T-cell (primary cell): ENCODE data around the gene NPSR1. TPM values are rescaled to one million over a fixed set of nuclear protein-coding genes. Genes with fewer than 3 reads are reported as not detected.
"Not testable (repeated sequence)": the region's sequence is repeated elsewhere in the genome, so short reads cannot be mapped to it uniquely, and the experiment has no call there.

Experiments
- ATAC-seq, 4 experiments: fragments of 200-7000 bp in 3 of 4; fragments of 150-1000 bp in 1 of 4; cut with Tn5 transposase; replicated peaks in 1 of 4; 1 replicate in 3 of 4; 2 replicates in 1 of 4; pipeline ENCODE4 v1.10.0; 2021; ENCODE audit warnings: moderate library complexity in 3 of 4, mild to moderate bottlenecking in 2 of 4, moderate number of reproducible peaks in 1 of 4
- CTCF ChIA-PET, 2 donors: fragments of 300-600 bp; sonication (Branson Sonifier 250); formaldehyde crosslinking; loops; one replicate each; lab custom pipeline; 2022; ENCODE audit warnings: antibody characterized with exemption in 2 of 2; lab: Charles Lee
- POLR2A ChIA-PET, 2 donors: fragments of 300-600 bp; sonication (Branson Sonifier 250); formaldehyde crosslinking; loops; one replicate each; lab custom pipeline; 2022; ENCODE audit warnings: antibody characterized with exemption in 2 of 2; lab: Charles Lee
- DNase-seq, 35 experiments: peaks; one replicate each; pipeline versions ENCODE4 v3.0.0 to v3.0.0-alpha.2; 2013 to 2023
- H3K27ac ChIP-seq: one replicate; pipeline ENCODE4 v1.5.1; 2013; ENCODE audit warnings: low read length
- H3K27me3 ChIP-seq, 2 experiments: replicated peaks in 1 of 2; 1 replicate in 1 of 2; 2 replicates in 1 of 2; pipeline versions ENCODE4 v1.6.1 to v1.7.0; 2013; ENCODE audit warnings: low read length in 1 of 2, mixed read lengths in 1 of 2; ENCODE audit not compliant: control insufficient read depth in 2 of 2, insufficient read depth in 2 of 2; ENCODE audit errors: extremely low read depth in 1 of 2
- H3K36me3 ChIP-seq, 2 donors: 1 replicate in 1 of 2; 2 replicates in 1 of 2; pipeline versions ENCODE4 v1.6.1 to v1.7.0; 2013; ENCODE audit warnings: low read length in 1 of 2; ENCODE audit not compliant: control insufficient read depth in 2 of 2, insufficient read depth in 1 of 2; ENCODE audit errors: extremely low read depth in 1 of 2
- H3K4me1 ChIP-seq, 2 experiments: 1 replicate in 1 of 2; 2 replicates in 1 of 2; pipeline versions ENCODE4 v1.6.1 to v1.7.0; 2013; ENCODE audit warnings: low read length in 2 of 2, mixed read lengths in 1 of 2; ENCODE audit not compliant: insufficient read depth in 2 of 2, control insufficient read depth in 1 of 2; ENCODE audit errors: extremely low read depth in 1 of 2
- H3K4me3 ChIP-seq, 2 donors: 1 replicate in 1 of 2; 2 replicates in 1 of 2; pipeline versions ENCODE4 v1.5.1 to v1.7.0; 2013; ENCODE audit warnings: mild to moderate bottlenecking in 2 of 2, low read length in 1 of 2, moderate library complexity in 1 of 2; ENCODE audit not compliant: control insufficient read depth in 1 of 2; ENCODE audit errors: extremely low read depth in 1 of 2
- H3K9me3 ChIP-seq: 2 replicates; pipeline ENCODE4 v1.7.0; 2013
- H3K27ac Mint-ChIP-seq, 2 donors: one replicate each; pipeline ENCODE4 v1.8.0; 2020 to 2021; ENCODE audit warnings: mild to moderate bottlenecking in 2 of 2, mixed read lengths in 2 of 2
- H3K27me3 Mint-ChIP-seq, 2 donors: one replicate each; pipeline ENCODE4 v1.8.0; 2021 to 2022; ENCODE audit warnings: mixed read lengths in 2 of 2
- H3K36me3 Mint-ChIP-seq: one replicate; pipeline ENCODE4 v1.8.0; 2021; ENCODE audit warnings: mixed read lengths
- H3K4me1 Mint-ChIP-seq, 3 donors: one replicate each; pipeline ENCODE4 v1.8.0; 2020 to 2022; ENCODE audit warnings: mixed read lengths in 3 of 3, mild to moderate bottlenecking in 1 of 3
- H3K4me3 Mint-ChIP-seq, 3 donors: one replicate each; pipeline ENCODE4 v1.8.0; 2020 to 2022; ENCODE audit warnings: mild to moderate bottlenecking in 3 of 3, mixed read lengths in 3 of 3, moderate library complexity in 3 of 3
- H3K9me3 Mint-ChIP-seq, 3 donors: one replicate each; pipeline ENCODE4 v1.8.0; 2020 to 2022; ENCODE audit warnings: mixed read lengths in 3 of 3
- WGBS: methylation state at CpG from one replicate; pipeline ENCODE4 v1.1.5; 2013; ENCODE audit warnings: missing lambda C conversion rate; ENCODE audit not compliant: insufficient coverage; 5-methylcytosine and 5-hydroxymethylcytosine counted together
- total RNA-seq, 35 experiments: library from RNA in 6 of 35; stranded (reverse) in 6 of 35; fragments of 120-200 nt in 1 of 35; gene quantifications; one replicate each; pipeline versions ENCODE4 v1.2.1 to v1.2.4 and lab custom pipeline; 2013 to 2026

The NPSR1 gene
- not detected for total RNA-seq
- total RNA-seq (2013), result not detected
- total RNA-seq (lab: John Stamatoyannopoulos, UW), result 0 reads per million in 29 experiments

GRCh38 chr7:34657632-34658268 is at the start of gene NPSR1:
Gene NPSR1, plus strand, starts transcription at chr7:34658218. Its CDS starts 195 bp downstream, at chr7:34658413.
- H3K4me1 Mint-ChIP-seq, result no peaks in the 10 kb centered on the region
- ChIA-PET CTCF (no interaction called here), POLR2A (no interaction called here)
- Histone ChIP-seq H3K36me3 (no peaks in the 10 kb centered on the region), H3K4me3 (no peak within 1 kb of the TSS), H3K27me3 (no peaks in the 10 kb centered on the region), H3K9me3 (no peaks in the 10 kb centered on the region), H3K27ac (no peak within 1 kb of the TSS), H3K4me1 (no peaks in the 10 kb centered on the region)
- ATAC-seq (no peak), DNase-seq (no peak)
- H3K9me3 Mint-ChIP-seq, result peaks cover 0 to 7% (median 0%) of the 10 kb centered on the region in 3 donors
- no peak within 1 kb of the TSS for H3K27ac Mint-ChIP-seq
- H3K27me3 Mint-ChIP-seq, result peaks cover 0 to 4% of the 10 kb centered on the region in 2 donors
- H3K4me3 Mint-ChIP-seq, result no peak within 1 kb of the TSS
- WGBS, result 59% methylated on average over 4 of the region's 8 CpGs
- no peaks in the 10 kb centered on the region for H3K36me3 Mint-ChIP-seq

DNA sequence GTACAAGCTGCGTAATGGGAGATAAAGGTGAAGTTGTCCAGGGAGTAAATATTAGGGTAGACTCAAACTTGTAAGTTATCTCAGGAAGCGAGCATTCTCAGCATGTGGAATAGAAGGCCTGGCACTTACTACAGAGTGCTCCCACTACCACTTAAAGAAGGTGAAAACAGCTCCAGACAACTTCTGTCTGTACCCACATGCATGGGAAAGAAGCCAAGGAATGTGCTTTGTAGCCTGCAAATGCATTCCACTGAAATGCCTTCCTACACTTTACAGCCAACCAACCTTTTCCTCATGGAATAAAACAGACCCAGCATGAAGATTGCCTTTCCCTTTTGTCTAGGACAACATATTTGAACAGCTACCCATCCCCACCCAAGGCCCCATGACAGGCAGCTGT is 45.4 kb upstream of the NPSR1 start:
- Mint-ChIP-seq H3K4me3 (no peak overlapping the region), H3K27me3 (no peaks in the 10 kb centered on the region), H3K4me1 (no peaks in the 10 kb centered on the region), H3K36me3 (no peaks in the 10 kb centered on the region), H3K9me3 (peaks cover 0 to 18% (median 8%) of the 10 kb centered on the region in 3 donors), H3K27ac (no peak overlapping the region)
- DNase-seq (no peak), ATAC-seq (no peak)
- Histone ChIP-seq H3K27me3 (no peaks in the 10 kb centered on the region), H3K4me3 (no peak overlapping the region), H3K9me3 (no peaks in the 10 kb centered on the region), H3K27ac (no peak overlapping the region), H3K4me1 (no peaks in the 10 kb centered on the region), H3K36me3 (no peaks in the 10 kb centered on the region)
- CTCF ChIA-PET, result no interaction called here
- POLR2A ChIA-PET, result no interaction called here
- WGBS, result no CpG with 5 or more reads among the region's 2 CpGs

- no peaks in the 10 kb centered on the region for H3K36me3 ChIP-seq
- no peaks in the 10 kb centered on the region for H3K27me3 ChIP-seq
- H3K27ac Mint-ChIP-seq, result no peak overlapping the region
- H3K36me3 Mint-ChIP-seq, result no peaks in the 10 kb centered on the region
- H3K4me1 ChIP-seq, result no peaks in the 10 kb centered on the region
- DNase-seq (no peak), ATAC-seq (no peak)
- no peak overlapping the region for H3K4me3 Mint-ChIP-seq
- ChIA-PET CTCF (no interaction called here), POLR2A (no interaction called here)
- H3K27ac ChIP-seq, result no peak overlapping the region
- H3K27me3 Mint-ChIP-seq, result no peaks in the 10 kb centered on the region
- H3K4me3 ChIP-seq, result no peak overlapping the region
- H3K9me3 Mint-ChIP-seq, result peaks cover 0 to 3% (median 0%) of the 10 kb centered on the region in 3 donors
- no peaks in the 10 kb centered on the region for H3K9me3 ChIP-seq
- H3K4me1 Mint-ChIP-seq, result no peaks in the 10 kb centered on the region
Observed at GRCh38 chr7:34620425-34620824, 37.6 kb upstream of the NPSR1 start.

- no peak overlapping the region for H3K27ac ChIP-seq
- POLR2A ChIA-PET, result no interaction called here
- H3K36me3 Mint-ChIP-seq, result no peaks in the 10 kb centered on the region
- no CpG with 5 or more reads among the region's 2 CpGs for WGBS
- H3K4me3 ChIP-seq, result no peak overlapping the region
- H3K4me3 Mint-ChIP-seq, result no peak overlapping the region
- CTCF ChIA-PET, result interaction anchor here in 1 of 2 donors (0.5 kb wide), 1 partner anchor 25 kb away, joined by 3 read pairs; no protein-coding TSS in a partner anchor
- no peaks in the 10 kb centered on the region for H3K4me1 ChIP-seq
- H3K4me1 Mint-ChIP-seq, result no peaks in the 10 kb centered on the region
- no peaks in the 10 kb centered on the region for H3K27me3 ChIP-seq
- no peak overlapping the region for H3K27ac Mint-ChIP-seq
- ATAC-seq (no peak), DNase-seq (no peak)
- H3K9me3 Mint-ChIP-seq, result no peaks in the 10 kb centered on the region
- H3K27me3 Mint-ChIP-seq, result no peaks in the 10 kb centered on the region
- no peaks in the 10 kb centered on the region for H3K36me3 ChIP-seq
- H3K9me3 ChIP-seq, result no peaks in the 10 kb centered on the region
Observed at GRCh38 chr7:34622182-34622581, 35.8 kb upstream of the NPSR1 start.

GRCh38 chr7:34622771-34623250 is 35.2 kb upstream of the NPSR1 start:
- POLR2A ChIA-PET, result no interaction called here

DNA sequence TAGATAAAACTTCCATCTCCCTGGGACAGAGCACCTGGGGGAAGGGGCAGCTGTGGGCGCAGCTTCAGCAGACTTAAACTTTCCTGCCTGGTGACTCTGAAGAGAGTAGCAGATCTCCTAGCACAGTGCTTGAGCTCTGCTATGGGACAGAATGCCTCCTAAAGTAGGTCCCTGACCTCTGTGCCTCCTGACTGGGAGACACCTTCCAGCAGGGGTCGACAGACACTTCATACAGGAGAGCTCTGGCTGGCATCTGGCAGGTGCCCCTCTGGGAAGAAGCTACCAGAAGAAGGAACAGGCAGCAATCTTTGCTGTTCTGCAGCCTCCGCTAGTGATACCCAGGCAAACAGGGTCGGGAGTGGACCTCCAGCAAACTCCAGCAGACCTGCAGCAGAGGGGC is 29.4 kb upstream of the NPSR1 start:
- H3K4me1 Mint-ChIP-seq, H3K27me3 ChIP-seq, H3K4me3 Mint-ChIP-seq, H3K36me3 ChIP-seq, CTCF ChIA-PET, ATAC-seq, H3K27me3 Mint-ChIP-seq, H3K36me3 Mint-ChIP-seq, H3K4me3 ChIP-seq, H3K9me3 ChIP-seq, H3K27ac ChIP-seq, DNase-seq, H3K9me3 Mint-ChIP-seq, H3K4me1 ChIP-seq, POLR2A ChIA-PET, H3K27ac Mint-ChIP-seq: not testable (repeated sequence)
- WGBS, result 41% methylated on average over 2 of the region's 4 CpGs

More at GRCh38 chr7:34622771-34623250, 35.2 kb upstream of the NPSR1 start:
- Histone ChIP-seq H3K27me3 (no peaks in the 10 kb centered on the region), H3K4me1 (no peaks in the 10 kb centered on the region), H3K27ac (no peak overlapping the region), H3K4me3 (no peak overlapping the region), H3K9me3 (no peaks in the 10 kb centered on the region), H3K36me3 (no peaks in the 10 kb centered on the region)
- CTCF ChIA-PET, result interaction anchor here in 1 of 2 donors (0.5 kb wide), 1 partner anchor 24 kb away, joined by 3 read pairs; no protein-coding TSS in a partner anchor
- no peak overlapping the region for H3K4me3 Mint-ChIP-seq
- ATAC-seq (no peak), DNase-seq (no peak)
- H3K36me3 Mint-ChIP-seq, result no peaks in the 10 kb centered on the region
- H3K9me3 Mint-ChIP-seq, result no peaks in the 10 kb centered on the region
- H3K4me1 Mint-ChIP-seq, result no peaks in the 10 kb centered on the region
- H3K27ac Mint-ChIP-seq, result no peak overlapping the region
- H3K27me3 Mint-ChIP-seq, result no peaks in the 10 kb centered on the region
- no CpG with 5 or more reads among the region's 4 CpGs for WGBS
